GM20431 (cell line): ENCODE data around the gene HSBP1L1.
"Not testable (repeated sequence)": the region's sequence is repeated elsewhere in the genome, so short reads cannot be mapped to it uniquely, and the experiment has no call there.

Experiments
- in situ Hi-C: fragments of 300-500 bp; cut with MseI, MboI; formaldehyde crosslinking; loops from one replicate; pipeline ENCODE4 v1.15.0; 2020; ENCODE audit warnings: low sequenced_read_pairs; ENCODE audit not compliant: unreplicated experiment

The HSBP1L1 gene

GRCh38 chr18:79955302-79956075 lies 9.0 kb upstream of the HSBP1L1 start:
- in situ Hi-C loops: no loop called here

GRCh38 chr18:79956276-79956675 lies 8.2 kb upstream of the HSBP1L1 start:
- in situ Hi-C loops: no loop called here

GRCh38 chr18:79958981-79959380 lies 5.5 kb upstream of the HSBP1L1 start:
- in situ Hi-C loops: no loop called here

GRCh38 chr18:79960161-79960801 lies 4.2 kb upstream of the HSBP1L1 start:
- in situ Hi-C loops: not testable (repeated sequence)

- in situ Hi-C loops: no loop called here
These were observed 3.4 kb upstream of the HSBP1L1 start for GRCh38 chr18:79960921-79961526.

- in situ Hi-C loops: no loop called here
These were observed 2.7 kb upstream of the HSBP1L1 start for GRCh38 chr18:79961527-79962291.

GRCh38 chr18:79962311-79962710 lies 2.1 kb upstream of the HSBP1L1 start:
- in situ Hi-C loops: no loop called here

- in situ Hi-C loops: no loop called here
These were observed 1.4 kb upstream of the HSBP1L1 start for GRCh38 chr18:79962835-79963657.

GRCh38 chr18:79963658-79964329 lies 649 bp upstream of the HSBP1L1 start:
- in situ Hi-C loops: no loop called here

GRCh38 chr18:79965119-79965902 lies 868 bp downstream of the HSBP1L1 start:
- in situ Hi-C loops: no loop called here

GRCh38 chr18:79970419-79971133 lies 6.1 kb downstream of the HSBP1L1 start:
- in situ Hi-C loops: no loop called here

GRCh38 chr18:79971211-79971952 lies 6.9 kb downstream of the HSBP1L1 start:
- in situ Hi-C loops: no loop called here

- in situ Hi-C loops: no loop called here
These were observed 7.5 kb downstream of the HSBP1L1 start for GRCh38 chr18:79971986-79972385.

- in situ Hi-C loops: no loop called here
These were observed 8.3 kb downstream of the HSBP1L1 start for GRCh38 chr18:79972720-79973119.

GRCh38 chr18:79973517-79973916 lies 9.1 kb downstream of the HSBP1L1 start:
- in situ Hi-C loops: no loop called here

GRCh38 chr18:79974025-79974654 lies 9.7 kb downstream of the HSBP1L1 start:
- in situ Hi-C loops: no loop called here

- in situ Hi-C loops: no loop called here
These were observed 10.6 kb downstream of the HSBP1L1 start for GRCh38 chr18:79975043-79975442.
